HG03045 (cell line): Measurements from ENCODE around the gene TGFB3.
"Not testable (repeated sequence)": the region's sequence is repeated elsewhere in the genome, so short reads cannot be mapped to it uniquely, and the experiment has no call there.

Experiments used
- ATAC-seq: cut with Tn5 transposase; IDR thresholded peaks from one replicate; pipeline ENCODE4 v1.9.1; 2021; ENCODE audit warnings: mild to moderate bottlenecking, moderate library complexity; ENCODE audit not compliant: unreplicated experiment

Gene TGFB3

DNA sequence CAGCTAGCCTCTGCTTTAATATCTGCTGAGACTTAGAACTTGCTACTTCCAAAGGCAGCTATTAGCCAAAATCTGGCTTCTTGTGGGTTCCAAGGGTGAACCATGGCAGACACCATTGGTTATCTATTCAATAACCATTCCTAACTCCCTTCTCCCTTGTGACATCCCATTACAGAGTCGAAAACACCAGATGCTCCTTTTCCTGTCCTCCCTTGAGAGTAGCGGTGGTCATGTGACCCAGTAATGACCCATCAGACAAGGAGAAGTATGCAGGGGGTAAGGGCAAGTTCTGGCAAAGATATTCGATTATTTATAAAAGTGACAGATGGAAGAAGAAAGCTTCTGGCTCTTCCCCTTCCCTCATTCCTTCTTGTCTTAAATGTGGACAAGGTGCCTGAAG lies 20.1 kb downstream of the TGFB3 start:
- ATAC-seq, result no peak

DNA sequence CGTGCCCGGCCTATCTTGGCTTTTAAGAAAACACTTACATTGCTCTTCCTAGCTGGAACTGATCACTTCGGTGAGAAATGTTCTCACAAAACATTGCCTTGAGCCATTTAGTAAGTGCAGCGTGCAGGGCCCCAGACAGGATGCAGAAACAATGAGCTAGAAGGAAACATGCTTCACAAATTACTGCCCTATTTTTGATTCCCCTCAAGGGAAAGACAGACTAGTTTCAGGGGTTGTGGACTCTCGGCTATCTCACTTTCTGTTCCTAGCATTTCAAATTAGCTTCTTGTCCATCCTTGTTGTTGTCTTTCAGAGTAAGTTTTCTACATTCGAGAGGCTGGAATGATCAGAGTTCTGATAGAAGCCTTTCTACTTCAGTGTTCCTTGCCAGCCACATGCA lies 21.6 kb downstream of the TGFB3 start:
- no peak for ATAC-seq

DNA sequence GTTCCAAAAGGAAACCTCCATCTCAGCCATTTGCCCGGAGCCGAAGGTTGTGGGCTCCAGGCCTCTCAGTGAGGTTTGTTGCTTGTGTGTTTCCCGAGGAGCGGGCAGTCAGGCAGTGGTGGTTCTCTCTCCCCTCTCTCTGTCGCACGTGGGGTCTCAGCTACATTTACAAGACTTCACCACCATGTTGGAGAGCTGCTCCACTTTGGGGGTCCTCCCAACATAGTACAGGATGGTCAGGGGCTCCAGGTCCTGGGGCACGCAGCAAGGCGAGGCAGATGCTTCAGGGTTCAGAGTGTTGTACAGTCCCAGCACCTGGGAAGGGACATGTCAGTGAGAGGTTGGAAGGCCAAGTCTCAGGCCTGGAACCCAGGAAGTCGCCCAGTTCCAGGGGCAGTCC lies 22.8 kb downstream of the TGFB3 start:
- no peak for ATAC-seq

DNA sequence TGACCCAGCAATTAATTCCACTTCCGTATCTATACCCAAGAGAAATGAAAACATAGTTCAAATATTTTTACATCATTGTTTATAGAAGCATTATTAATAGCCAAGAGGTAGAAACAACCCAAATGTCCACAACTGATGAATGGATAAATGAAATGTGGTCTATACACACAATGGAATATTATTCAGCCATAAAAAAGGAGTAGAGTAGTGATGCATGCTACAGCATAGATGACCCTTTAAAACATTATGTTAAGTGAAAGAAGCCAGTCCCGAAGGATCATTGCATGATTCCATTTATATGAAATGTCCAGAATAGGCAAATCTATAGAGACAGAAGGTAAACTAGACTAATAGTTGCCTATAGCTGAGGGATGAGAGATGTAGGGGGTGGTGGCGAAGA lies 29.3 kb downstream of the TGFB3 start:
- ATAC-seq, result no peak

DNA sequence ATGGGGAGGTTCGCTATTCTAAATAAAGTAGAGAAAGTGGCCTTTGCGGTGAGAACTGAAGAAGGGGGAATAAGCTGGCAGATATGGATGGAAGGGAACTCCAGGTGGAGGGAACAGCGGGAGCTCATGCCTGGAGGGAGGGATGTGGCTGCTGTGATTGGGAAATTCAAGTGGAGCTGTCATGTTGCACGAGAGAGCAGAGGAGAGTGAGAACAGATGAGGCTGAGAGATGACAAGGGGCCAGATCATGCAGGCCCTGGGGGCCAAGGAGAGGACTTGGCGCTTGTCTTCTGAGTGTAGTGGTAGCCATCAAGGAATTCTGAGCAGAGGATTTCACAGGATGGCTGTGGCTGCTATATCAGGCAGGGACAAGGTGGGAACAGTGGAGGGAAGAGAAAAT lies 35.0 kb downstream of the TGFB3 start:
- no peak for ATAC-seq

DNA sequence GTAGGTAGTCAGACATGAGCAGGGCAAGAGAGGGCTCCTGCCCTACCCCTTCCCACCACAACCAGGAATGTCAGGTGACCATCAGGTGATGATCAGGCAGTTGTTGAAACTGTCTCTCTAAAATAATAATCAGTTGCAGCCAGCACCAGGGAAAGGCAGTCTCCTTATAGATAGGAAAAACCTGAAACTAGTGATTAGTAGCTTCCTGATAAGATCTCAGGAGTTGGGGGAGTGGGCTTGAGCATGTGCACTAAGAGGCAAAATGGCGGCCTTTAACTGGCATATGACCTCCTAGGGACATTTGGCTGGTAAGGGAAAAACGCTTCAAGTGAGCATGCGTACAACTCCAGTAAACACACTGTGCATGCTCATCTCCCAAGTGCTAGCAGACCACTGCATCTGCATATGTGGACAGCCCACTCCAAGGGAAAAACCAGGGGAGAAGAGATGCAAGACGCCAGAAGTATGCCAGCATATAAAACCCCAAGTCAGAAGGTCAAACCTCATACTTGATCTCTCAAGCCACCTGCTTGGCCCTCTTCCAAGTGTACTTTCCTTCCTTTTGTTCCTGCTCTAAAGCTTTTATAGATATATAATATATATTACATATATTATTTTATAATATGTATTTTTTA lies 37.1 kb downstream of the TGFB3 start:
- ATAC-seq, result no peak

DNA sequence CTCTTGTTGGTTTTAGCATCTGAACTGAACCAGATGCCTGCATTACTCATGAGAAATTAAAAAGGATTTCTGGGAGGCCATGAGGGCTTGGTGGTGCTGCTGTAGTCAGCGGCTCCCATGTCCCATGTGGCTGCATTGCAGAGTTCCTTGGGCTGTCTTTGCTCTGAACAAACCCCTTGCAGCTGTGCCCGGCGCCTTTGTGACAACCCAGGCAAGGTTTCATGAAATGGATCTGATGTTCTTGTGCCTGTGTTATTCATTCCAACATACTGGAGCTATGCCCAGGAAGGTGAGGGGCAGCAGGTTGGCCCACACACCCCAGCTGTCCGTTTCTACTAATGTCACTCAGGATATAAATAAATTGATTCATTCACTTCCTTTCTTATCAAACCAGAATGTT lies 40.8 kb downstream of the TGFB3 start:
- no peak for ATAC-seq

DNA sequence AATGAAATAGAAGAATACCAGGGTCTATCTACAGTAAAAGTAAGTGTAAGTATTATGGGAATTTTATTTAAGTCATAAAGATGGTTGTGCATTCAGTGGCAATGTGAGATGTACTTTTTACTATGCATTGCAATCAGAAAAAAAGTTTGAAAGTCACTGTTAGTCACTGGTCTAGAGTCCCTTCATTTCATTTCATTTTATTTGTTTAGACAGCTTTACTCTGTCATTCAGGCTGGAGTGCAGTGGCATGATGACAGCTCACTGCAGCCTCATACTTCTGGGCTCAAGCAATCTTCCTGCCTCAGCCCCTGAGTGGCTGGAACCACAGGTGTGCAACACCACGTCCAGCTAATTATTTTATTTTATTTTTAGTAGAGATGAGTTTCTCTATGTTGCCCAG lies 42.6 kb downstream of the TGFB3 start:
- ATAC-seq, result no peak

DNA sequence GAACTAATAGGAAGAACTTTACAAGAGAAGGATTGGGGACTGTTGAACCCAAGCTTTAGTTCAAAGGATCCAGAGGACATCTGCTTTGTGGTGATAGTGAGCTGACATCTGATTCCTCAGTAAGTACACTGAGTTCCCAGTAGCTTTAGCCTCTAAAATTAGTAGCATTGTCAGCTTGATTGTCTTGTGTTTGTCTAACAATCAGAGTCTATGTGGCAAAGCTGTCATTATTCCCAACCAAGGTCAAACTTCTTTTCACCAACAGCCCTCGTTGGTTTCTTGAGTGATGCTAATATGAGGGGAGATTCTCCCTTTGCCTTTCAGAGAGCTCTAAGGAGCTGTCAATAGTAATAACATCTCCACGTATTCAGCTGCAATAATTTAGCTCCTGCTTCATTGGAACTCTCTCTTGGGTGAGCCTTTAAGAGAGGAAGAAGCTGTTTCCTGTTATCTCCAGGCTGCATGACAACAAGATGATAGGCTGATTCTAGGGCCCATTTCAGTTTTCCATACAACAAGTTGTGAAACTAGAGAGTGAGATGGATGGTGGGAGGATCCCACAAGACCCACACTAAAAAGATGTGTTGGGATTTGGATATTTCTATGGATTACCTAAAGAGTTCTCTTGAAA lies 46.7 kb downstream of the TGFB3 start:
- no peak for ATAC-seq

DNA sequence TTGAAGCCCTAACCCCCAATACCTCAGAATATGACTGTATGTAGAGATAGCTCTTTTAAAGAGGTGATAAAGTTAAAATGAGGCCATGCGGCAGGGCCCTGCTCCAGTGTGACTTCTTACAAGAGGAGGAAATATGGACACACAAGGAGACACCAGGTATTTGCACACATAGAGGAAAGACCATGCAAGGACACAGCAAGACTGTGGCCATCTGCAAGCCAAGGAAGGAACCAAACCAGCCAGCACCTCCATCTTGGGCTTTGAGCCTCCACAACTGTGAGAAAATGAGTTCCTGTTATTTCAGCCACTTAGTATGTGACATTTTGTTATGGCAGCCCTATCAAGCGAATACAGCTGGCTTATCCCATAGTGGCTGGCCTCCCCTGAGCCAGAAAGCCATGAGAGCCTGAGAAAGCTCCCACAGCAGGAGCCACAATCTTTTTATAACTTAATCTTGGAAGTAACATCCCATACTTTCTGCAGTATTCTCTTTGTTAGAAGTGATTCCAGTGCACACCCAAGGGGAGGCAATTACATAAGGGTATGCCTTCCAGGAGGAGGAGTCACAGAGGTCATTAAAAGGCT lies 48.0 kb downstream of the TGFB3 start:
- no peak for ATAC-seq

DNA sequence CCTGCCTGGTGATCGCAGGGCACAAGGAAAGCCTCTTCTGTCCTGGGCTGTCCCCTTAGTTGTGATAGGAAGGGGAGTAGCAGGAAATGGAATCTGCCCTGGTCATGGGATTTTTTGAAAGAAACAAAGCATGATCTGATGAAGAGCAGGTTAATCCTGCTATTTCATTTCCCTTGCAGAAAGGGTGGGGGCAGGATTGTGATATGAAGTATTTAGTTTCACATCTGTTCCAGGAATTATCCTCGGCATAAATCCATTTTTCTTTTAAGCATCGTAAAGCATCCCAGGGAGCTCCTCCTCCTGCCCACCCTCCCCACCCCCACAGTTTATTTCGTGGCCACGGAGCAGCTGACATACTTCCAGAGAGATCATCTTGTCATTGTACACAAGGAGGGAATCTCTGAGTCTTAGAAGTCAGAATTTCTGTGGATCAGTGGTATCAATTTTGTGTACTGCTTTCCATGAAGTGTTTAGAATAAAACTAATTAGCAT lies 53.1 kb downstream of the TGFB3 start:
- no peak for ATAC-seq

DNA sequence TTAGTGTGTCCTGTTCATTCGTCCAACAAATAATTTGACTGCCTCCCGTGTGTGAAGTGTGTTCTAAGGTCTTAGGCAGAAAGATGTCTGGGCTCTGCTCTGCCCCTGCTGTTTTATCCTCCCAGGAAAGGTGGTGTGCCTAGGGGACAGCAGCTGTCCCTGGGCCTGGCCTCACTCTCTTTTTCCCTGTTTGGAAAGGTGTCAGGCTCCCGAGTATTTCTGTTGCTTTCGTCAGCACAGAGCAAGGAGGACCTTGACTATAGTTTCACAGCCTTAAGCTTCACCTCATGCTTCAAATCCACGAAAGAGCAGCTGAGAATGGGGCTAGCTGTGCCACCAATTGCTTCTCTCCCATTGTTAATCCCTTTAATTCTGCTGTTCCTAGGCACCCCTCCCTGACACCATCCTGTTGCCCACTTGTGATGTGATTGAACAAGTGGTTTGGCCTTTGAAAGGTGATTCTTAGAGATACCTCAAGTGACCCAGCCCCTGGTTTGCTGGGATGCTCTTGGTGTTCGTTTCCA lies 54.2 kb downstream of the TGFB3 start:
- no peak for ATAC-seq

DNA sequence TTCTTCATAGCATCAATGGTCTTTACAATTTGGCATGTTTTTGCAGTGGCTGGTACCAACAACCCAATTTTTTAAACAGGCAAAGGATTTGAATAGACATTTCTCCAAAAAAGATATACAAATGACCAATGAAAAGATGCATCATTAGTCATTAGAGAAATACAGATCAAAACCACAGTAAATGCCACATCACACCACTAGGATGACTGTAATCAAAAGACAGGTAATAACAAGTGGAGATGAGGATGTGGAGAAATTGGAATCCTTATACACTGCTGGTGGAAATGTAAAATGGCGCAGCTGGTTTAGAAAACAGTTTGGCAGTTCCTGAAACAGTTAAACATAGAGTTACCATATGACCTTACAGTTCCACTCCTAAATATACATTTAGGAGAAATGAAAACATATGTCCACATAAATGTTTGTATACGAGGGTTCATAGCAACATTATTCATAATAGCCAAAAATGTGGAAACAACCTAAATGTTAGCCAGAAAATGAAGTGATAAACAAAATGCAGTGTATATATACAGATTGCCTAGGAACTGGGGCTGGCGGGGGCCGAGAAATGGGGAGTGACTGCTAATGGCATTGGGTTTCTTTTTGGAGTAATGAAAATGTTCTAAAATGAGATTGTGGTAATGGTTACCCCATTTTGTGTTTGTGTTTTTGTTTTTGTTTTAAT lies 55.2 kb downstream of the TGFB3 start:
- no peak for ATAC-seq

DNA sequence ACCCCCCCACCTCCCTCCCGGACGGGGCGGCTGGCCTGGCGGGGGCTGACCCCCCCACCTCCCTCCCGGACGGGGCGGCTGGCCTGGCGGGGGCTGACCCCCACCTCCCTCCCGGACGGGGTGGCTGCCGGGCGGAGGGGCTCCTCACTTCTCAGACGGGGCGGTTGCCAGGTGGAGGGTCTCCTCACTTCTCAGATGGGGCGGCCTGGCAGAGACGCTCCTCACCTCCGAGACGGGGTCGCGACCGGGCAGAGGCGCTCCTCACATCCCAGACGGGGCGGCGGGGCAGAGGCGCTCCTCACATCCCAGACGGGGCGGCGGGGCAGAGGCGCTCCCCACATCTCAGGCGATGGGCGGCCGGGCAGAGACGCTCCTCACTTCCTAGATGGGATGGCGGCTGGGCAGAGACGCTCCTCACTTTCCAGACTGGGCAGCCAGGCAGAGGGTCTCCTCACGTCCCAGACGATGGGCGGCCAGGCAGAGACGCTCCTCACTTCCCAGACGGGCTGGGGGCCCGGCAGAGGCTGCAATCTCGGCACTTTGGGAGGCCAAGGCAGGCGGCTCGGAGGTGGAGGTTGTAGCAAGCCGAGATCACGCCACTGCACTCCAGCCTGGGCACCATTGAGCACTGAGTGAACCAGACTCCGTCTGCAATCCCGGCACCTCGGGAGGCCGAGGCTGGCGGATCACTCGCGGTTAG lies 56.5 kb downstream of the TGFB3 start:
- not testable (repeated sequence) for ATAC-seq

DNA sequence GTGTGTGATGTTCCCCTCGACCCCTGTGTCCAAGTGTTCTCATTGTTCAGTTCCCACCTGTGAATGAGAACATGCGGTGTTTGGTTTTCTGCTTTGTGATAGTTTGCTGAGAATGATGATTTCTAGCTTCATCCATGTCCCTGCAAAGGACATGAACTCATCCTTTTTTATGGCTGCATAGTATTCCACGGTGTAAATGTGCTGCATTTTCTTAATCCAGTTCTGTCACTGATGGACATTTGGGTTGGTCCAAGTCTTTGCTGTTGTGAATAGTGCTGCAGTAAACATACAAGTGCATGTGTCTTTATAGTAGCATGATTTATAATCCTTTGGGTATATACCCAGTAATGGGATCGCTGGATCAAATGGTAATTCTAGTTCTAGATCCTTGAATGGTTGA lies 61.4 kb downstream of the TGFB3 start:
- not testable (repeated sequence) for ATAC-seq

DNA sequence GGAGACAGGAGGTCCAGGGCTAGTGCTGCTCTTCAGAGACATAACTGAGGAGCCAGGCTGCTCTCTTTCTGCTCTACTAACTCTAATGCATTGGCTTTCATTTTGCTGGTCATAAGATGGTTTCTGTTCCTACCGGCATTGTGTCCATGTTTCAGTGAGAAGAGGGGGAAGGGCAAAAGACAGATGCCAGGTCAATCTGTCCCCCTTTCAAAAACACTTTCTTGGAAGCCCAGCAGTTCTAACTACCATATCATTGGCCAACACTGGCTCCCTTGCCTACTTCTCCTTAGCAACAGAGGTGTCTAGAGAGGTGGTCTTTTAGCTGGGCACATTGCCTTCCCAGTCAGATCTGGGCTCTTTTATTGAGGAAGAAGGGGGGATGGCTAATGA lies 63.9 kb downstream of the TGFB3 start:
- no peak for ATAC-seq

DNA sequence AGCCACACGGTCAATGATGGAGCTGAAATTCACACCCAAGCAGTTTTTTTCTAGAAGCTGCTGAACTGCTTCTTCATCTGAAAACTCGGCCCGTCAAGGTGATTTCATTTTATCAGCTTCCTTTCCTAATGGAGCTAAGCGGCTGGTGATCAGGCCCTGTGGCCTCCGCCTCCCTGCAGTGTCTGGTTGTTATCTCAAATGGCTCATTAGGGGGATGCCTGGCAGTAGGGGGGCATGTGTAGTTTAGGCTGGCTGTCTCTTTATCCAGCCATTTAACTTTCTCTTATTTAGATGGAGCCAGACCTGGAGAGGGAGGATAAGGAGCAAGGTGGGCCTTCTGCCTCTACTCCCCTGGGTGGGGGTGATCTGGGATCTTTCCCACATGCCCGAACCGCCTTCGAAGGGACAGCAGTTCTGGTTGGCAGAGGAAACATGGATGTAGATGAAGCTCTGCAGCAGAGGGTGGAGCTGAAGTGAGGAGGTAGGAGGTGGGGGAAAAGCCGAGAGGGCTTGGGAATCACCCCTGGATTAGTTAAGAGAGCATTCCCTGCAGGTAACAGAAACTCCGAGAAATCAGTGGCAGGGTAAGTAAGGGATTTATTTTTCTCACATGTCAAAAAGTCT lies 64.4 kb downstream of the TGFB3 start:
- ATAC-seq, result no peak

DNA sequence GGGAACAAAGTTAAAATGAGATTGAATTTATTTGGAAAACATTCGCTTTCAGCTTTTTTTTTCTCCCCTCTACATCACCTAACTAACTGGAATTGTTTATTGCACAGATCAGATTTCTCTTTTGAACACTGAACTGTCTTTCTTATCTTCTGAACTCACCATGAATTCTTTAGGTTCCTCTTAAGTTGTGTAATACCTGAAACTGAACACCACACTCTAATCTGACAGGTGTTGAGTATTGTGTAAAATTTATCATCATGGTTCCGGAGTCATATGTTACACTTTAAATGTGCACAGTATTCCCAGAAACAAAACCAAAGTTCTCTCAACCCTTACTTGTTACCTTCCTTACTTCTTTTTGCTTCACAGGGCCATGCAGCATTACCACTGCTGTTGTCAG lies 66.8 kb downstream of the TGFB3 start:
- ATAC-seq, result no peak

DNA sequence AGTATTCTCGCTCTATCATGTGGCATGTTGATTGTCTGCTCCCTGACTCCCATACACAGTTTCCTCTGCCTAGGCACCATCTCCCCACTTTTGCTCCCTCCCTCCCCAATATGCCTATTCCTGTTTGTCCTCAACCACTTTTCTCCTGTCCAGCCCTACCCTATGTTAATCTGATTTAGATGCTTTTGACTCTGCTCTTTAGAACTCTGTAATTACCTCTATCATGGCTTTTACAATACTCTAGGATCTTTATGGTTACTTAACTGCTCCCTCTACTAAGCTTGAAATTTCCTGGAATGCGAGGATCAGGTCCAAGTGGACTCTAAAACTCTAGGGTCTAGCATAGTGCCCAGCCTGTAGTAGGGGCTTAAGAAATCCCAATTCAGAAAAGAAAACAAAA lies 68.6 kb downstream of the TGFB3 start:
- no peak for ATAC-seq

DNA sequence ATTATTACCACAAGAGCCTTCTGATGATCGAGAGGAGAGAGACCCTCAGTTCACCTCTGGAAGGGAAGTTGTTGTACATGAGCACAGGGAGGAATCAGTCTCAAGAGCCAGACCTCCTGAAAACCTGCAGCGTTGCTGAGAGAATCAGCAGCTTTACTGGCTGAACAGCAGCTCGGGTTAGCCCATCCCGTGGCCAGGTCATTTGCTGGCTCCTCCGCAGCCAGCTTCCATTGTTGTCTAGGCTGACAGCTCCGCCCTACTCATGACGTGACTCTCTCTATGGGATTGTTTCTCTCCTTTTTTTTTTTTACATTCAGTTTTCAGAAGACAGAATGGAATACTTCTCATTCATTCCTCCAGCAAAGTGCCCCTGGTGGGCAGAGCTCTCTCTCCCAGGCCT lies 69.9 kb downstream of the TGFB3 start:
- ATAC-seq, result no peak

DNA sequence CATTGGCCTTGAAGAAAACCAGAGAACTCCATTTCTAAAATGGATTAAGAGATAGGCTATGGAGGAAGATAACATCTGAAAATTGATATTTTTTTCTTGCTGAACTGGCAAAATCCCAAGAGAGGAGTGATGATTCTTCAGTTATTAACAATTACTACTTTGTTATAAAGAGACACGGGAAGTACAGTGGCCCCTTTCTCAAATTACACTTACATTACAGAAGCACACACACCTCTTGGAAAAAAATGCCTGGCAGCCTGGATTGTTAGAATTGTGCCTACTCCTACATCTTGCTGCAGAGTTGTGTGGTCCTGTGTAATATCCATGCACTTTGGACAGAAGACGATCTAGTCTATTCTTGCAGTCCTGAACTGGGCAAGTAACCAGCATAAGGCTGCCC lies 71.7 kb downstream of the TGFB3 start:
- ATAC-seq, result no peak
